ENCODE data around the gene HOXA5.

DNA sequence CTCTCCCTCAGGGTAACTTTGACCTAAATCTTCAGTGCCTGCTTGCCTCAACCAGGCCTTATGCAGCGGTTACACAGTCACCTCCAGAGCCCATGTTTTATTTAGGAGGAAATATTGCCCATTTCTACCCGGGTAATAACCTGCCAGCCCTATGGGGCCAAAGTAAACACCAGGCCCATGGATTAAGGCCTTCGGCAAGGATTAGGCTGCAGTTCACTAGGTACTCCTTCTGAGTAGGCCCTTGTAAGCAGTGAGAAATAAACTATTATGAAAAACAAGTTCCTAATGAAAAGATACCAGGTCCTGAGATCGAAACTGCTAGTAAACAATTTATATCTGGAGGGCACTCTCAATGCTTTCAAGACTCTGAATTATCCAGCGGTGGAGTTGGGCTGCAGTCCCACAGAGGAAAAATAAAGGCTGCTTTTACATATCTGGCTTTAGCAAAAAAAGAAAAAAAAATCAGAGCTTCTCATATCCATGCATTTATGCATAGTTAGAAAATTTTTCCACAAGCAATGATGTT is 34.4 kb upstream of the HOXA5 start:
- no peak for TF ChIP-seq POLR2AphosphoS5 (IDR thresholded peaks at IDR 0.05; ENCODE audit: low read depth, low read length)
- no peak for TF ChIP-seq POU2F2 (IDR thresholded peaks at IDR 0.05; ENCODE audit: low read depth, low read length)

Measured in GM12891 (cell line).